Lung (tissue), 12 donors: Measurements from ENCODE around the gene DDAH2. TPM values are rescaled to one million over a fixed set of nuclear protein-coding genes. Genes with fewer than 3 reads are reported as not detected.

Experiments used
- ATAC-seq: fragments of 200-7000 bp; cut with Tn5 transposase; one replicate; pipeline ENCODE4 v1.9.1; 2020; ENCODE audit warnings: moderate number of reproducible peaks; ENCODE audit not compliant: insufficient read depth, low FRiP score
- DNase-seq, 3 donors: peaks; one replicate each; pipeline ENCODE4 v3.0.0-alpha.2; 2013 to 2017
- H3K27ac ChIP-seq, 2 donors: one replicate each; pipeline ENCODE4 v1.5.1; 2013; ENCODE audit warnings: mild to moderate bottlenecking in 2 of 2, moderate library complexity in 2 of 2, control low read depth in 1 of 2, inconsistent platforms in 1 of 2, low read depth in 1 of 2, low read length in 1 of 2
- H3K27me3 ChIP-seq, 3 donors: one replicate each; pipeline ENCODE4 v1.5.1; 2013; ENCODE audit warnings: low read length in 2 of 3; ENCODE audit not compliant: control insufficient read depth in 3 of 3, insufficient read depth in 3 of 3
- H3K36me3 ChIP-seq, 4 donors: one replicate each; pipeline ENCODE4 v1.5.1; 2013; ENCODE audit warnings: low read length in 4 of 4, mild to moderate bottlenecking in 1 of 4, moderate library complexity in 1 of 4; ENCODE audit not compliant: control insufficient read depth in 4 of 4, insufficient read depth in 4 of 4
- H3K4me1 ChIP-seq, 5 donors: one replicate each; pipeline ENCODE4 v1.5.1; 2013; ENCODE audit warnings: low read length in 5 of 5, mild to moderate bottlenecking in 2 of 5, moderate library complexity in 1 of 5; ENCODE audit not compliant: control insufficient read depth in 5 of 5, insufficient read depth in 5 of 5
- H3K4me3 ChIP-seq: one replicate; pipeline ENCODE4 v1.5.1; 2013; ENCODE audit warnings: mild to moderate bottlenecking, control low read depth, moderate library complexity
- H3K9ac ChIP-seq, 2 donors: one replicate each; pipeline ENCODE4 v1.5.1; 2013; ENCODE audit warnings: low read length in 2 of 2, control low read depth in 1 of 2; ENCODE audit not compliant: insufficient read depth in 1 of 2
- H3K9me3 ChIP-seq, 4 donors: one replicate each; pipeline ENCODE4 v1.5.1; 2013; ENCODE audit warnings: low read length in 3 of 4, mild to moderate bottlenecking in 1 of 4, moderate library complexity in 1 of 4; ENCODE audit not compliant: control insufficient read depth in 4 of 4, insufficient read depth in 3 of 4
- CTCF ChIP-seq: IDR thresholded peaks from 2 replicates; pipeline ENCODE4 v1.5.1; 2012; ENCODE audit warnings: mild to moderate bottlenecking; ENCODE audit errors: control extremely low read depth, extremely low read depth
- WGBS, 2 donors: extraction: QIAGEN DNeasy Blood & Tissue Kit; methylation state at CpG; one replicate each; pipeline ENCODE4 v1.1.7; 2013; 5-methylcytosine and 5-hydroxymethylcytosine counted together
- polyA plus RNA-seq, 2 donors: library from polyadenylated mRNA; stranded (reverse); fragments of 200-250 nt; gene quantifications; one replicate each; pipeline ENCODE4 v1.2.1, GENCODE V29; 2013
- total RNA-seq, 2 donors: library from RNA; depleted of rRNA in 1 of 2; stranded (reverse); fragments of >200 nt in 1 of 2; gene quantifications; one replicate each; pipeline ENCODE4 v1.2.1, GENCODE V29; 2014 to 2021
- donor health status: control.
- donor health status: control.
- donor health status: Bipolar disorder and iron deficiency.
- donor health status: healthy.
- donor health status: DM: yes; HTN: yes; CAD: no.

Gene DDAH2
- total and polyA plus RNA-seq, 4 donors = 60.3 to 130 (median 91.3) TPM

GRCh38 chr6:31762356-31762755 is 33.3 kb upstream of the DDAH2 start, which contains the start of gene SAPCD1:
TSS of gene SAPCD1 (plus strand) at chr6:31762656. CDS start at chr6:31763055, 399 bp downstream.
- Histone ChIP-seq H3K27me3 (no peaks in the 10 kb centered on the region), H3K27ac (peak within 1 kb of the TSS in 1 of 2 donors; percentile 54), H3K9me3 (no peaks in the 10 kb centered on the region), H3K4me3 (no peak within 1 kb of the TSS), H3K4me1 (peaks cover 0 to 6% (median 0%) of the 10 kb centered on the region in 5 donors), H3K9ac (no peak within 1 kb of the TSS), H3K36me3 (peaks cover 0 to 3% (median 0%) of the 10 kb centered on the region in 4 donors)
- no peak for TF ChIP-seq CTCF
- ATAC-seq = no peak
- WGBS, 2 donors = 81 to 84% methylated on average over 4 of the region's 4 CpGs
- DNase-seq = no peak

GRCh38 chr6:31761343-31761742 is 32.2 kb upstream of the DDAH2 start:
- ATAC-seq = no peak

GRCh38 chr6:31760790-31761189 is 31.7 kb upstream of the DDAH2 start:
- DNase-seq (no peak), ATAC-seq (no peak)
- H3K9me3 ChIP-seq = no peaks in the 10 kb centered on the region
- peaks cover 0 to 2% (median 0%) of the 10 kb centered on the region in 5 donors for H3K4me1 ChIP-seq
- no peak for TF ChIP-seq CTCF
- no peak overlapping the region for H3K4me3 ChIP-seq
- H3K9ac ChIP-seq = no peak overlapping the region
- 96 to 98% methylated on average over 5 of the region's 5 CpGs for WGBS, 2 donors
- H3K27ac ChIP-seq = no peak overlapping the region
- peaks cover 0 to 3% (median 0%) of the 10 kb centered on the region in 4 donors for H3K36me3 ChIP-seq
- H3K27me3 ChIP-seq = no peaks in the 10 kb centered on the region

More at GRCh38 chr6:31761343-31761742, 32.2 kb upstream of the DDAH2 start:
- Histone ChIP-seq H3K36me3 (peaks cover 0 to 3% (median 0%) of the 10 kb centered on the region in 4 donors), H3K9ac (no peak overlapping the region), H3K4me3 (no peak overlapping the region), H3K9me3 (no peaks in the 10 kb centered on the region), H3K4me1 (peaks cover 0 to 4% (median 0%) of the 10 kb centered on the region in 5 donors), H3K27me3 (no peaks in the 10 kb centered on the region), H3K27ac (no peak overlapping the region)
- DNase-seq = no peak
- WGBS, 2 donors = 97 to 100% methylated on average over 8 of the region's 8 CpGs
- no peak for TF ChIP-seq CTCF

GRCh38 chr6:31758281-31758680 is 29.2 kb upstream of the DDAH2 start:
- H3K27ac ChIP-seq = no peak overlapping the region
- ATAC-seq (no peak), DNase-seq (no peak)
- peaks cover 0 to 1% (median 0%) of the 10 kb centered on the region in 5 donors for H3K4me1 ChIP-seq
- H3K4me3 ChIP-seq = no peak overlapping the region
- H3K27me3 ChIP-seq = no peaks in the 10 kb centered on the region
- H3K9ac ChIP-seq = no peak overlapping the region
- 96 to 98% methylated on average over 2 of the region's 2 CpGs for WGBS, 2 donors
- peaks cover 0 to 3% (median 0%) of the 10 kb centered on the region in 4 donors for H3K36me3 ChIP-seq
- no peak for TF ChIP-seq CTCF
- H3K9me3 ChIP-seq = no peaks in the 10 kb centered on the region
